HuH-7 (cell line): ENCODE data around the gene PGD.

ENCODE experiments used
- DNase-seq: peaks from one replicate; pipeline ENCODE4 v3.0.0; 2011; ENCODE audit warnings: low spot score

Gene PGD

GRCh38 chr1:10398734-10399443, at the start of gene PGD:
Gene PGD, plus strand, starts transcription at chr1:10399064. Its CDS starts 54 bp downstream, at chr1:10399118.
- peak; percentile 96 for DNase-seq

- DNase-seq: no peak
These were observed 45.6 kb upstream of the PGD start for GRCh38 chr1:10353282-10353681.

- no peak for DNase-seq
These were observed 45.2 kb upstream of the PGD start for GRCh38 chr1:10353693-10354092.

DNA sequence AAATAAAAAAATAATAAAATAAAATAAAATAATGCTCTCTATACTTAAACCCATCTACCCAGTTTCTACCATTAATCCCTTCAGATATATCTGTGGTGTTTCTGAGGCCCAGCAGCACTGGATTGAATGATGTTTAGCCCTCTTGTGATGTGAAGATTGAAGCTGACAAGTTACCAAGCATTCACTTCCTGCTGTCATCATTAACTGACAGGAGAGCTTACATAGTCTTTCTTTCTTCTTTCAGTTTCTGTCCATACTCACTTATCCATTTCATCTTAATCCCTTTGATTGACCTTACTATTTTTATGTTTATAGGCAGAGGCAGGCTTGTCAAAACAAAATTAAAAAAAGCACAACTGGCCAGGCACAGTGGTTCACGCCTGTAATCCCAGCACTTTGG, 38.8 kb upstream of the PGD start:
- no peak for DNase-seq

- DNase-seq: no peak
These were observed 37.3 kb upstream of the PGD start for GRCh38 chr1:10361515-10361914.

GRCh38 chr1:10368194-10368593, 30.7 kb upstream of the PGD start:
- no peak for DNase-seq

GRCh38 chr1:10374442-10374860, 24.4 kb upstream of the PGD start:
- DNase-seq: no peak

- peak; percentile 67 for DNase-seq
These were observed 21.4 kb upstream of the PGD start for GRCh38 chr1:10377365-10378029.

- DNase-seq: no peak
These were observed 20.6 kb upstream of the PGD start for GRCh38 chr1:10378081-10378841.

- no peak for DNase-seq
These were observed 19.7 kb upstream of the PGD start for GRCh38 chr1:10379101-10379620.

GRCh38 chr1:10379676-10380075, 19.2 kb upstream of the PGD start:
- no peak for DNase-seq

DNA sequence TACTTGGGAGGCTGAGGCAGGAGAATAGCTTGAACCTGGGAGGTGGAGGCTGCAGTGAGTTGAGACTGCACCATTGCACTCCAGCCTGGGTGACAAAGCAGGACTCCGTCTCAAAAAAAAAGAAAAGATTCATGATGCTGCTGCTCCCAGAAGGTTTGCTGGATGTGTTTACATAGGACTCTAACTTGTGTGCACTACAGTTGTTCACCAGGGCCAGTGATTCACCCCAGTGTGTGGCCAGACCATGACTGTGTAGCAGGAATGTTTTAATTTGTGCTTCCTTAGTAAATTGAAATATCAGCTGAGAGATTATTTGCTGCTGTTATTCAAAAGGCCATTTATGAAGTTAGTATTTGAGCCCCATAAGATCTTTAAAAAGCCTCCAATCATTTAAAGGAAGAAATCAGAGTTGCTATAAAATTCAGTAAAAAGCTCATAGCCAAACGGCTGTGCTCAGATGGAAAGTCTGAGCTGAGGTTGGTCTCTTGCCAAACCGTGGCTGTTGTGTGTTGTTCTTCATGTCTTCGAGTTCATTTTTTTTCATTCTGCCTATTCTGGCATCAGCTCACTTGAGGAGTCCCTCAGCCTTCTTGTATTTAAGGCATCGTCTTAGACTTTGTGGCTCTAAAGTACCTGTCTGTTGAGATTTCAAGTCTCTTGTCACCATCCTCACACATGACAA, 18.1 kb upstream of the PGD start:
- no peak for DNase-seq

- no peak for DNase-seq
These were observed 15.2 kb upstream of the PGD start for GRCh38 chr1:10383630-10384029.

DNA sequence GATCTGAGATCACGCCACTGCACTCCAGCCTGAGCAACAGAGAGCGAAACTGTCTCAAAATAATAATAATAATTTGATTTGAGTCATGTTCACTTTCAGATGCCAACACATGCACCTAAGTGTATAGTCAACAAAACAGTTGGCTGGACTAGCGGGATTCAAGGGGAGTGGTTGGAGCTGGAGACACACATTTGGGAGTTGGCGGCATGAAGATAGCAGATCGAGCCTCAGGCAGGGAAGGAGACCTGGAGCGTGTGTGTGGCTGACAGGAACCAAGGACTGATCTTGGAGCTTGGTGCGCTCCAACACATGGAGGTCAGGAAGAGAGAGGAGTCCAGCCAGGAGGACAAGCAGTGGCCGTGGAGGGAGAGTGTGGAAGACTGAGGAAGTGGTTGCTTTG, 14.6 kb upstream of the PGD start:
- DNase-seq: no peak

GRCh38 chr1:10386761-10387676, 11.8 kb upstream of the PGD start:
- DNase-seq: no peak

GRCh38 chr1:10387677-10388386, 11.0 kb upstream of the PGD start:
- DNase-seq: peak; percentile 55

DNA sequence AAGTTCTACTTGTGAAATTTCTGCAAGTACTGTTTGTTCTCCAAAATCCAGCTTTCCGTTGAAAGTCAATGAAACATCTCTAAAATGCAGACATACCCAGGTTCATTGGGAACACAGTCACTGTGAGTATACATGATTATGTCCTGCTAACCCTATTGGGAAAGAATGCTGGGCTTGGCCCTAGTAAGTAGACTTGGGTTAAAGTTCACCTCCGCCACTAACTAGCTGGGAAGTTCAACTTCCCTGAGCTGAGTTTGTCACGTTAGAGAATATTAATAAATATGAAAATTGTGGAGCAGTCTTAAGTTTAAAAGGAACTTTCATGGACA, 10.5 kb upstream of the PGD start:
- peak; percentile 40 for DNase-seq

GRCh38 chr1:10389271-10389973, 9.4 kb upstream of the PGD start:
- DNase-seq: no peak

DNA sequence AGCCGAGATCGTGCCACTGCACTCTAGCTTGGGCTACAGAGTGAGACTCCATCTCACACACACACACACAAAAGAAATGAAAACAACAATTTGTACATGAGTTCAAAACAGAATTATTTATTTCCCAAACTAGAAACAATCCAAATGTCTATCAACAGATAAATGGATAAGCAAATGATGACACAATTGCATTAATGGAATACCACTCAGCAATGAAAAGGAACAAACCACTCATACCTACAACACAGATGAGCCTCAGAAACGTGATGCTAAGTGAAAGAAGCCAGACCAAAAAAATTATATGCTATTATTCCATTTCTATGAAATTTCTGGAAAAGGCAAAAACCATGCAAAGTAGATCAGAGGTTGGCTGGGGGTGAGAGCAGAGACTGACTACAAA, 2.0 kb upstream of the PGD start:
- DNase-seq: no peak

- DNase-seq: no peak
These were observed 558 bp upstream of the PGD start for GRCh38 chr1:10398278-10398733.
